T follicular helper cell (primary cell): Measurements from ENCODE around the gene HLCS.

Experiments
- DNase-seq: peaks from one replicate; pipeline ENCODE4 v3.0.0-alpha.2; 2020; ENCODE audit warnings: low read depth

HLCS gene

GRCh38 chr21:36915014-36915695 is 51.3 kb downstream of the HLCS start:
- DNase-seq, result no peak

DNA sequence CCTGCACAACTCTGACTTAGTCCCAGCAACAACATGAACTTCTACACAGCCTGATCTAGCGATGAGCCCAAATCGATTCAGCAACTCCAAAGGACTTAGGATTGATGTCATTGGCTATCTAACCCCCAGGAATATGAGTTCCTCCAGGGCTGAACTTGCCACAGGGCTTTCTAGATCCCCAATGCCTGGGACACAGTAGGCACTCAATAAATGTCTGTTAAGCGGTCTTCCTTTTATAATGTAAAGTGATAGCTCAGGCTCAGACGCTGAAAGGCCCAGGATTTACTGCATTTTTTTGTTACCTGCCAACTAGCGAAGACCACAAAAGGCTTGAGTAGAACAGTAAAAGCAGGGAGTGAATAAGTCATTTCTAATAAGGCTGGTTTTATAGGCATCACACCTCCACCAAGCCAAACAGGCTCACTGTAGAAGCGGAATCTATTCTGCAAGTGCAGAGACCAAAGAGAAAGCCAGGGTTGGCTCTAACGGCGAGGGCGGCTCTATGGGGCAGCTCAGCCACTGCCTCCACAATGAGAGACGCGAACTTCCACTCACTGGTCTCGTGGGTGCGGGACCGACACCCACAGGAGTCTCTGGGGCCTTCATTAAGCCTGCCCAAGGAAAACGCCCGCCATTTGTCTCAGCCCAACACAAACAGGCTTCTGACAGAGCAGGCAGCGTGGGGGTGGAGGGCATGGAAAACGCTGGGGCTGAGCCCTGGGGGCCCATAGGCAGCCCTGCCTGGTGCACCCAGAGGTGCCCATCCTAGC is 52.0 kb downstream of the HLCS start:
- DNase-seq, result no peak

DNA sequence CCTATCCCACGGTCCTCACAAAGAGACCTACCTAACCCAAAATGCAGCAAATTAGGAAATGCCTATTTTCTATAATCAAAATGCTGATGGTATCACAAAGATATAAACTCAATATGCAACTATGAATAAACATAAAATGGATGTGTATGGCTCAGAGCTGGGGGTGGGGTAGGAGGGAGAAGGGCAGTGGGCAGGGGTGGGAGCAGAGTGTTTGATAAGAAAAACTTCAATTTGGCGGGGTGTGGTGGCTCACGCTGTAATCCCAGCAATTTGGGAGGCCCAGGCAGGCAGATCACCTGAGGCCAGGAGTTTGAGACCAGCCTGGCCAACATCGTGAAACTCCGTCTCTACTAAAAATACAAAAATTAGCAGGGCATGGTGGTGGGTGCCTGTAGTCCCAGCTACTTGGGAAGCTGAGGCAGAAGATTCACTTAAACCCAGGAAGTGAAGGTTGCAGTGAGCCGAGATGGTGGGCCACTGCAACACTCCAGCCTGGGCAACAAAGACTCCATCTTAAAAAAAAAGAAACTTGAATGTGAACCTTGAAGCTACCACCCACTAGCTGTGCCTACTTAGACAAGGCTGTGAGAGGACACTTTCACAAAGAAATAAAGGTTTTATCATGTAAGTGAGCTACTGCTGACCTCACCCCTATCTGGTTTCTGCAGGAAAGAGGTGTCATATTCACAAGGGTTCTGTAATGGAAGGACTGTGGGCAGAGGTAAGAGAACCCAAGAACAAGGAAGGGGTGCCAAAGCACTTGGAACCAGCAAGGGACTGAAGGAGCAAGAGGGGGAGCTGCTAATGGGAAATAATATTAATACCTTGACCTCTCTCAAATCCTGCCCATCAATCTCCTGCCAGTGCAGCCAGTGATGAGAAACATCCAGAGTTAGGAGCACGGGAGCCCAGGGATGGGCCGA is 53.0 kb downstream of the HLCS start:
- no peak for DNase-seq

DNA sequence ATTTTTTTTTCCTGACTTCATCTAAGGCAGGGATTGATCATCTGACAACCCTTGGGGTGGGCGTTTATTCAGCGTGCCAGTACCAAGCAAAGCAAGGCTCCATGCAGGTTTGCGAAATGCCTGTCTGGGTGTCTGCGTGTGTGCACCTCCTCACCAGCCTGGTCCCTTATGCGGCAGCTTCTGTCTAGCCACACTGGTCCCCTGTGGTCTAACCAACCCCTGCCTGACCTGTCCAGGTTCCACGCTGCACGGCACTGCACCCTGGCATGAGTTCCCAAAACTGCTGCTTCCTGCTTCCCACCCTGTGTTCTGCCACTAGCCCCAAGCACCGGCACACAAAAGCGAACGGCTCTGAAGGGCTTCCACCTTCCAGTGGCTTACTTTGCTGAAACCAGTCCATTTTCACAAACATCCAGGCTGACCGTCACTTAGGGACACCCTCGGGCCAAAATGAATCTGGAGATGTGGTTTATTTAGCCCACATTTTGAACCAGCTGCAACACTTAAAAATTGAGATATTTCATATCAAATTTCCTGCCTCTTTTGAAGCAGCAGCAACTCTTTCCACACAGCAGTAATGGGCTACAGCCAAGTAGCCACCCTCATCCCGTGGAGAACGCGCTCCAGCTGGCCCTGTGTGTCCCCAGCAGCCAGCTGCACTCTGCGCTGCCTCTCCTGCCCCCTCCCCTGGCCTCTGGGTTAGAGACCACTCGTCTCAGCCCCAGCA is 55.7 kb downstream of the HLCS start:
- no peak for DNase-seq

DNA sequence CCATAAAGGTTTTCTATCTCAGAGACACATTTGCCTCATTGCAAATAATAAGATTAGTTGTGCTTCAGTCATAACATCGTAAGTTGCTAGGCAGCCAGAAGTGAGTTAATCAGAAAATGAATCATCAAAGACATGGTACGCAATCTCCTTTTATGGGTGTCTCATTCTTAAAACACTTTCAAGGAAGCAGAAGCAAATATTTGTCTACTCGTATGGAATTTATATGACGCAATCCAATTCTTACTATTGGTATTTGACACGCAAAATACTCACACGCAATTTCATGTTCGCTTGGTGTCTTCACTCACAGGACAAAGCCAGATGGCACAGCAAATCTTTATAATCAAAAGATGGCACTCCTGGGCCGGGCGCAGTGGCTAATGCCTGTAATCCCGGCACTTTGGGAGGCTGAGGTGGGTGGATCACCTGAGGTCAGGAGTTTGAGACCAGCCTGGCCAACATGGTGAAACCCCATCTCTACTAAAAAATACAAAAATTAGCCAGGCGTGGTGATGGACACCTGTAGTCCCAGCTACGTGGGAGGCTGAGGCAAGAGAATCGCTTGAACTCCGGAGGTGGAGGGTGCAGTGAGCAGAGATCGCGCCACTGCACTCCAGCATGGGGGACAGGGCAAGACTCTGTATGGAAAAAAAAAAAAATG is 56.4 kb downstream of the HLCS start:
- no peak for DNase-seq

- no peak for DNase-seq
Observed at GRCh38 chr21:36909423-36909822, 57.0 kb downstream of the HLCS start.

- no peak for DNase-seq
Observed at GRCh38 chr21:36908260-36908908, 58.1 kb downstream of the HLCS start.

DNA sequence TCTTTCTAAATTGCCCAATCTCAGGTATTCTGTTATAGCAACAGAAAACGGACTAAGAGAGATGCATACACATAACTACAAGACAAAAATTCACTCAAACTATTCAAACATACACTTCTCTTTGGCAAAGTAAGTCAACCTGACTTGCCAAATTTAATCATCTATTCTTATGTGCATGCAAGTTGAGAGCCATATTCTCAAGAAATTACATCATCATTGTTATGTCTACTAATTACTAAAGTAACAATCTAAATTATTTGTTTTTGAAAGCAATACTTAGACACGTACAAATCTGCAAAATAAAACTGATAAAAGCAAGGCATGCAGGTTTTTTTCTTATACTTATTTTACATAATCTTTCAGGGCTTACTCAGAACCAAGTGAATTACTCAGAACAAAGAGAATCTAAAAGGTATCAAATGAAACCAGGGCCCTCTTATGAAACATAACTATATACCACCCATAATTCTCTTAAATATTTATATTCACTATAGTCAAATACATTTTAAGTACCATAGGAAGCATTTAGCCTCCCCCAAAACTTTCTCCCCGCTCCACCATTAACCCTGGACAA is 62.3 kb downstream of the HLCS start:
- no peak for DNase-seq

GRCh38 chr21:36902793-36903192 is 63.7 kb downstream of the HLCS start:
- DNase-seq, result no peak

DNA sequence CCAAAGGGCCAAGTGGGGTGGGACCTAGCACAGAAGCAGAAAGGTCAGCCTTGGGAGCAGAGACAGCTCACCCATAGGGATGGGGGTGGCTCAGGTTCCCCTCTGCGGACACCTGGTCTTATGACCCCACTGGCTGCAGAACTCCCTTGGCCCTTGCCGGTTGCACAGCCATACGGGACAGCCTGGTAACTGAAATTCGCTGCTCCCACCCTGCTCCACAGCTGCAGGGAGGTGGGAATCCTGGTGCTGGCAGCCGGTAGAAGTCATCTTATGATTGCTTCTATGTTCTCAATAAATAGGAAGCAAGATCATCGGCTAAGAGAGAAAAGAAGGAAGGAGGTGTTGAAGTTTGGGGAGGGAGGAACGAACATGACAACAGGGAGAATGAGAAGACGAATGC is 64.1 kb downstream of the HLCS start:
- no peak for DNase-seq

DNA sequence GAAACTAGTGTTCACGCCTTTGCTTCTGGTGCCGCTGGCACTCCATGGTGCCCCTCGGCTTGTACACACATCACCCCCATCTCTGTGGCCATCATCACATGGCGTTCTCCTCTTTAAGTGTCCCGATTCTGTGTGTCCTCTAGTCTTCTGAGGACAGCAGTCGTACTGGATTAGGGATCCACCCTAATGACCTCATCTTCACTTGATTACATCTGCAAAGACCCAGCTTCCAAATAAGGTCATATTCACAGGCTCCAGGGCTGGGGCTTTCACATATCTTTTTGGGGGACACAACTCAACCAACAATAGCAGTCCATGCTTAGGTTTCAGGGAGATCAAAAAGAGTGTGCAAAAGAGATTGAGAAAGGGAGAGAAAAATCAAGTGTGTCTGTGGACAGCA is 64.9 kb downstream of the HLCS start:
- no peak for DNase-seq

GRCh38 chr21:36893581-36893980 is 72.9 kb downstream of the HLCS start:
- DNase-seq, result no peak

GRCh38 chr21:36892201-36892600 is 74.3 kb downstream of the HLCS start:
- DNase-seq, result no peak

GRCh38 chr21:36891692-36892091 is 74.8 kb downstream of the HLCS start:
- DNase-seq, result no peak

DNA sequence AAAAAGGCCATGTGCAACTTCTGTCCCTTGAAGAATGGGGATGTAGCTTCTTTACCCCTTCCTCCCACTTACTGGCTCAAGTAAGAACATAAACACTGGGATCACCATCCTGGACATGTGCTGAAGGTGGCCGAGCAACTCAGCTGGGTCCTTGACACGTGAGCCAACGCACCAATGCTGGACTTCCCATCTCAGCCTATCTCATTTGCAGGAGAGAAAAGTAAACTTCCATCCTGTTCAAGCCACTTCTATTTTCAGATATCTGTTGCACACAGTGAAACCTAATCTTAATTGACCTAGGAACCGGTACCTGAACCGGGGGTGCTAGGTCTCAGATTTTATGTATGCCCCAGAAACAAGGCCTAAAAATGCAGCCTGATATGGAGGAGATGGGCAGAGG is 75.3 kb downstream of the HLCS start:
- no peak for DNase-seq

DNA sequence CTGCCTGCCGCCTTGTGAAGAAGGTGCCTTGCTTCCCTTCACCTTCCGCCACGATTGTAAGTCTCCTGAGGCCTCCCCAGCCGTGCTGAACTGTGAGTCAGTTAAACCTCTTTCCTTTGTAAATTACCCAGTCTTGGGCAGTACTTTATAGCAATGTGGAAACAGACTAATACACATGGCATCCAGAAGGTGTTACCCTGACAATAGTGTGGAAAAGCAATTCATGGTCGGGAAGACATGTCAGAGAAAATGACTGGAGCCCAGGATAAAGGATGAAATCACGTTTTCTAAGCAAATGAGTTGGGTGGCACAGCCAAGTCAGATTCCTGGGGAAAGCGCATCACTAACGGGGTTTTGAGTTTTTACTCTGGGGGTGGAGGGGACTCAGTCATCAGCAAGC is 76.4 kb downstream of the HLCS start:
- DNase-seq, result no peak

- no peak for DNase-seq
Observed at GRCh38 chr21:36889401-36889800, 77.1 kb downstream of the HLCS start.

DNA sequence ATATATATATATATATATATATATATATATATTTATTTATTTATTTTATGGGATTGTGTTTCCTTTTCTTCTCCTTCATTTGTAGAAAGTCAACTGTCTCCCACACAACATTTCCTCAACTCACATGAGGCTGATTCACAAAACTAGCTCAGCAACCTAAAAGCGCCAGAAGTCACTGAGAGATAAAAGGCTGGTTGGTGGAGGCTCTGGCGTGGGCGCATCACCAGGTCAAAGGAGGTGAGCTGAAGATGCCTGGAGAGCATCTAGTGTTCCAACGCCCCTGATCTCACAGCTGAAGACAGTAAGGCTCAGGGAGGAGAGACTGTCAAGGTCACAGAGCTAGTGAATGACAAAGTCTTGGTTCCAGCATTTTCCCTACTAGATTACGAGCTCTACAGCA is 78.0 kb downstream of the HLCS start:
- DNase-seq, result no peak

GRCh38 chr21:36887963-36888362 is 78.5 kb downstream of the HLCS start:
- DNase-seq, result no peak
